Measurements from ENCODE around the gene TRIM2.
A peak's percentile ranks its signal among the peaks of the same experiment; 100 is the strongest.

The TRIM2 gene

DNA sequence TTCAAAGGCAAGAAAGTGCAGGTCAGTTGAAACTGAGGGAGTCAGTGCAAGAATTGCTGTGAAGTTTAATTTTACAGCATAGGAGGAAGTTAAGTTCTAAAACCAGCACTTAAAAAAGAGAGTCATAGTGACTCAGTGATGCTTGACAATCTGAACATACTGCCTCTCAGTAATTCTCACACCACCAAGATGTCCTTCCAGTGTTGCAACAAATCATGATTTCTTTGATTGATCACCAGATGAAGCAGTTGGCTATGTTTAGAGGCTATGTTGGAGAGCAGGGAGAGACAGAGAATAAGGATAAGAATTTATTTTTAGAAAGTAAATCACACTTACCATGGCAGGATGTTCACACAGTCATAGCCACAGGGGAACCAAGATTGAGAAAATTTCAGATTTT, 13.2 kb downstream of the TRIM2 start:
- no peak for DNase-seq
- in situ Hi-C loops (cut with HindIII; ENCODE audit: low pct_ligation_motif_present, low pct_unique_long_range_greater_than_20kb, low sequenced_read_pairs) = no loop called here

- DNase-seq = no peak
- in situ Hi-C loops (cut with HindIII; ENCODE audit: low pct_ligation_motif_present, low pct_unique_long_range_greater_than_20kb, low sequenced_read_pairs) = no loop called here
These were observed 14.7 kb downstream of the TRIM2 start for GRCh38 chr4:153218961-153219360.

GRCh38 chr4:153220682-153221395, 16.6 kb downstream of the TRIM2 start:
- in situ Hi-C loops (cut with HindIII; ENCODE audit: low pct_ligation_motif_present, low pct_unique_long_range_greater_than_20kb, low sequenced_read_pairs) = no loop called here

GRCh38 chr4:153221783-153222706, 17.8 kb downstream of the TRIM2 start:
- in situ Hi-C loops (cut with HindIII; ENCODE audit: low pct_ligation_motif_present, low pct_unique_long_range_greater_than_20kb, low sequenced_read_pairs) = no loop called here
- peak; percentile 71 for DNase-seq

More at GRCh38 chr4:153220682-153221395, 16.6 kb downstream of the TRIM2 start:
- no peak for DNase-seq

DNA sequence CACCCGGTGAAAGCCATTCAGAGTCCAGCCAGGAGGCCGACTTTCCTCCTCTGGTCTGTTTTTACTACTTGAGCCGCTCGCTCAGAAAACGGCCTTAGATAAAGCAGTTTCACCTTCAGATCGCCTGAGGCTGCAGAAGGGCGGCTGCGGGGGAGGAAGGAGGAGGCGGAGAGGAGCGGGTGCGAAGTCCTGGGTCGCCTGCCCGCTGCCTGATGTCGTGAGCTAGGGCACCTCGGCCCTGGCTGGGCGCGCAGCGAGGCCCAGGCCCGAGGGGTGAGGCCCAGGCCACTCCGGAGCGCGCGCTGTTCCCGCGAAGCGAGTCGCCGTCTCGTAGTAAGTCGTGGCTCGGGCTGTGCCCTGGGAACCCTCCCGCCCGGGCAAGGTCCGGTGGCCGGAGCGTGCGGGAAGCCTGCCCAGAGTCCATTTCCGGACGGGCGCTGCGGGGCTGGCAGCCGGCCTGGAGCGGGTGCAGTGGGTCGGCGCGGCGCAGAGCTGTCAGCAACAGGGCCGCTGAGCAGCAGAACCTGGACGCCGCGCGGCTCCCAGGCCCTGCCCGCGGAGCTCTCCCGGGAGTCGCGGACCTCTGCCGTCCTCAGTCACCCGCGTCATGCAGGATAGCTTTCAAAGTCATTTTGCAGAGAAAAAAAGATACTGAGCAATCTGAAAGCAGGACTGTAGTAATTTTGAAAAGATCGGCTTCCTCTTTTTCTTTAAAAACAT, 18.6 kb downstream of the TRIM2 start:
- DNase-seq = peak; percentile 38
- in situ Hi-C loops (cut with HindIII; ENCODE audit: low pct_ligation_motif_present, low pct_unique_long_range_greater_than_20kb, low sequenced_read_pairs) = no loop called here

DNA sequence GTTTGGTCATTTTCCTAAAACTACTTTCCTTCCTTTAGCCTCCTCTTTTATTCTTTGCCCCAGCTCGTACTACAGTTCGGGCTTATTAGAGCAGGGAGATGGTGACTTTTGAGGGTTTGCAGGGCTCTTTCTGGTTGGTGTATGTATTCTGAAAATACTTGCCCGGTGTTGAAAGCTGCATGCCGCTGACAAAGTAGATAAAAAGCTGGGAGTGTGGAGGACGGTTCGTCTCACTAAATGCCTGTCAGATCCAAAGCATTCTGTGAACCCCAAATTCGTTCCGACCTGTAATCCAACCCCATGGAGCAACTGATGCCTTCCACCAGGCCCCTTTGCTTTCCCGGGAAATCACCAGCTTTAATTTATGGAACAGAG, 19.2 kb downstream of the TRIM2 start:
- in situ Hi-C loops (cut with HindIII; ENCODE audit: low pct_ligation_motif_present, low pct_unique_long_range_greater_than_20kb, low sequenced_read_pairs) = no loop called here

GRCh38 chr4:153223930-153224329, 19.7 kb downstream of the TRIM2 start:
- DNase-seq = peak; percentile 38
- in situ Hi-C loops (cut with HindIII; ENCODE audit: low pct_ligation_motif_present, low pct_unique_long_range_greater_than_20kb, low sequenced_read_pairs) = no loop called here

More for the DNA sequence above, 19.2 kb downstream of the TRIM2 start:
- no peak for DNase-seq

- in situ Hi-C loops (cut with HindIII; ENCODE audit: low pct_ligation_motif_present, low pct_unique_long_range_greater_than_20kb, low sequenced_read_pairs) = no loop called here
- no peak for DNase-seq
These were observed 20.2 kb downstream of the TRIM2 start for GRCh38 chr4:153224474-153224873.

- in situ Hi-C loops (cut with HindIII; ENCODE audit: low pct_ligation_motif_present, low pct_unique_long_range_greater_than_20kb, low sequenced_read_pairs) = no loop called here
- DNase-seq = no peak
These were observed 23.3 kb downstream of the TRIM2 start for GRCh38 chr4:153227469-153228075.

DNA sequence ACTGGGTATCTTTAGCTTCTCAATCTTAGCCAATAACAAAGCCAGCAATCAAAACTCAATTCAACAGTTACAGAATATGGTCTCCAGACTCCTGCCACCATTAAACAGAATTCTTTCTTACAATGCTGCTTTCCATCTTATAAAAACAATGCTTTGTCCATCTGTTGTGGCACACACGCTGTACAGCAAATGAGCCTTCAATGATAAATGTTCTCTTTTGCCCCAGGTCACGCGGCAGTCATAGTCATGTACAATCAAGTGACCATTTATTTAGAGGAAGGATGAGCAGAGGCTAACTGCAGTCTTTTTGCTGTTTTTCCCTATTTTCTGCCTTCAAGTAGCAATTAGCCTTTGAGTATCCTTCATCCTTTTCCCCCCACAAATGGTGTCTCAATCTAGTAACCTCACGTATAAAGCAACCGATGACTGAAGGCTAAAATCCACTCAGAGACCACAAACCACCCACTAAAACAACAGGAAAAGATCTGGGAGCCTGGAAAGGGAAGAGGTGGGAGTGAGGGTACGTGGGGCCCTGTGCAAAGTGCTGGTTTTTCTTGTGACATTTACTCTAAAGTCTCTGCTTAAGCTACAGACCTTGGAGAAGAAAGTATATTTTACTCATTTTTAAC, 24.4 kb downstream of the TRIM2 start:
- DNase-seq = no peak
- in situ Hi-C loops (cut with HindIII; ENCODE audit: low pct_ligation_motif_present, low pct_unique_long_range_greater_than_20kb, low sequenced_read_pairs) = no loop called here

GRCh38 chr4:153229545-153229944, 25.3 kb downstream of the TRIM2 start:
- no peak for DNase-seq
- in situ Hi-C loops (cut with HindIII; ENCODE audit: low pct_ligation_motif_present, low pct_unique_long_range_greater_than_20kb, low sequenced_read_pairs) = no loop called here

DNA sequence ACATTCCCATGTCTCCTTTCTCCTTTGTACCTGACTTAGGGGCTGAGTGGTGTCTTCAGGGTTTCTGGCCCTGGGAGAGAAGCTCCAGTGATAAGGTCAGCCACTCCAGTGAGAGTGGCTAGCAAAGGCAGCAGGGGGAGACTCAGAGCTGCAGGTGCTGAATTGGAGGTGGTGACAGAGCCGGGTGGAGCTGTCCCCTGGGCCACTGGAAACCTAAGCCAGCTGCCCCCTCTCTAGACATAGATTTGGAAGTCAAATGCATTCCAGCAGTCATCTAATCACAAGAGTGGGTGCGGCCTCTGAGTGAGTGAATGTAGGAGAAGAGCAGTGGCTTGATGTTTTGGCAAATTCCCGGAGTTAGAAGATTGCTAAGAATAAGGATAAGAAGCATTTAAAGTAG, 28.5 kb downstream of the TRIM2 start:
- DNase-seq = peak; percentile 34
- in situ Hi-C loops (cut with HindIII; ENCODE audit: low pct_ligation_motif_present, low pct_unique_long_range_greater_than_20kb, low sequenced_read_pairs) = no loop called here

- peak; percentile 84 for DNase-seq
- in situ Hi-C loops (cut with HindIII; ENCODE audit: low pct_ligation_motif_present, low pct_unique_long_range_greater_than_20kb, low sequenced_read_pairs) = no loop called here
These were observed 29.6 kb downstream of the TRIM2 start for GRCh38 chr4:153233761-153234371.

DNA sequence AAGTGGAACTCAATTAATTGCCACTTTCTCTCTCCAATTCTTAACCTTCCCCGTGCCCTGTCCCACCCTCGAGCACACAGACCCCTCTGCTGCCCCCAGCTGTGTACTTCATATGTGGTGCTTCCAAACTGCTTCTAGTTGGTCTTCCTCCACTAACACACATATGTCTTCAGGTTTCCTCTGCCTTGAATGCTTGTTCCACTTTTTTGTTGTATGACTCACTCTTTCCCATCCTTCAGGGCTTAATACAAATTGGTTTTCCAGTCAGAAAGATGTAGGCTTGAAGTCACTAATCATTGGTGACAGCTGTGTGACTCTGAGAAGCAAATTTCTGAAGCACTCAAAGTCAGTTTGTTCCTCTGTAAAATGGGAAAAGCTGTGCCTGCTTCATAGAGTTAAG, 30.6 kb downstream of the TRIM2 start:
- in situ Hi-C loops (cut with HindIII; ENCODE audit: low pct_ligation_motif_present, low pct_unique_long_range_greater_than_20kb, low sequenced_read_pairs) = no loop called here
- no peak for DNase-seq

DNA sequence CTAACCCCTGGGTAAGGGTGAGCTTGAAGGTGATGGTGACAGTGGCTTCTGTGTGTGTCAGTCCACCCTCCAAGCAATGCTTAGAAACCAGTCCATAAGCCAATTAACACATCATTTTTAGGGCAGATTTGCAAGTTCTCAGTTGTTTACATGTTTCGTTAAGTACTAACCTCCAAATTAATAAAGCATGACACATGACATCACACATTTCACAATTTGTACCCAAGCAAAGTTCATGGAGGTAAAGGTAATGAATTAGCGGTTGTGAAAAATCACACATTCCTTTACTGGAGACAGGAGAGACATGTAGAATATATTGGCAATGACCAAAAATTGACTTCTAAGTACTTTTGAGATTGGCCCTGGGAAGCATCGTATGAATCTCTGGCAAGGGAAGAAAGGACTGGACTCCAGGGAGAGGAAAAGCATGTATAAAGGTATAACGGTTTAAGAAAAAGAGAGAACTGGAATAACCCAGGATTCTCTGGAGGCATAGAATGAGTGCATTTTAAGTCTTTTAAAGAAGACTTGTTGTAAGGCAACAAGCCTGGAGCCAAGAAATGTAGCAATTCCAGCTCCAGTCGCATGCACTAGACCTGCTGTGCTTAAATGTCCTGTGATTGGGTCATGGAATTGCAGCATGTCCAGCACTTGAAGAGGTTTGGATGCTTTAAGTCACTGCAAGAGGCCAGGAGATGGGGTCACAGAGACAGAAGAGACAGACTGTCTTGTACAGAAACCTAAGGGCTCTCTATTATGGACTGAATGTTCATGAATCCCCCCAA, 34.1 kb downstream of the TRIM2 start:
- no peak for DNase-seq
- in situ Hi-C loops (cut with HindIII; ENCODE audit: low pct_ligation_motif_present, low pct_unique_long_range_greater_than_20kb, low sequenced_read_pairs) = no loop called here

- DNase-seq = no peak
- in situ Hi-C loops (cut with HindIII; ENCODE audit: low pct_ligation_motif_present, low pct_unique_long_range_greater_than_20kb, low sequenced_read_pairs) = no loop called here
These were observed 35.2 kb downstream of the TRIM2 start for GRCh38 chr4:153239409-153239808.

GRCh38 chr4:153241295-153241694, 37.1 kb downstream of the TRIM2 start:
- in situ Hi-C loops (cut with HindIII; ENCODE audit: low pct_ligation_motif_present, low pct_unique_long_range_greater_than_20kb, low sequenced_read_pairs) = no loop called here
- DNase-seq = no peak

Measured in ACHN (cell line).